ENCODE results near the gene TNNI3K. TPM values are rescaled to one million over a fixed set of nuclear protein-coding genes. Genes with fewer than 3 reads are reported as not detected.

TNNI3K gene
- total RNA-seq, 1 experiment from 2014 or later = not detected

GRCh38 chr1:74468982-74469603 lies 233.9 kb downstream of the TNNI3K start:
- DNase-seq = no peak
- no peak overlapping the region for H3K23ac ChIP-seq (ENCODE audit: insufficient read length, low read depth, low read length)
- no peak overlapping the region for H2BK12ac ChIP-seq (ENCODE audit: insufficient read length, low read depth, low read length)
- H3K27me3 Mint-ChIP-seq (ENCODE audit: low read depth) = no peaks in the 10 kb centered on the region
- no peak overlapping the region for H3K56ac ChIP-seq (ENCODE audit: insufficient read length, low read depth, low read length)
- peaks cover 0 to 18% (median 0%) of the 10 kb centered on the region in 3 experiments; a peak in 4 of 7 replicates for H3K36me3 Mint-ChIP-seq (ENCODE audit: insufficient read depth in 1 of 3, low read depth in 3 of 3)
- H3K27me3 ChIP-seq (ENCODE audit: insufficient read depth, low read length) = no peaks in the 10 kb centered on the region
- no peaks in the 10 kb centered on the region for H3K23me2 ChIP-seq (ENCODE audit: insufficient read length, low read depth, low read length, poor library complexity, severe bottlenecking)
- no peak overlapping the region for H4K91ac ChIP-seq (ENCODE audit: insufficient read length, low read depth, low read length)
- no peak overlapping the region for H2AK5ac ChIP-seq (ENCODE audit: insufficient read length, low read length)
- no peak overlapping the region for H3K27ac Mint-ChIP-seq
- no peaks in the 10 kb centered on the region for H3K79me1 ChIP-seq (ENCODE audit: insufficient read depth, low read depth, low read length, poor library complexity, severe bottlenecking)
- H3T11ph ChIP-seq (ENCODE audit: low read length) = no peak overlapping the region
- WGBS (ENCODE audit: extremely low coverage, insufficient read length, low lambda C conversion rate) = no CpG with 5 or more reads among the region's 2 CpGs
- H2AFZ ChIP-seq (ENCODE audit: low read length) = no peak overlapping the region
- no peak overlapping the region for H3K9ac ChIP-seq (ENCODE audit: extremely low read depth, insufficient read length, low read length)
- H3K4me2 ChIP-seq (ENCODE audit: insufficient read depth, insufficient read length, low read length) = no peak overlapping the region
- peak; percentile 76 for TF ChIP-seq CTCF (conservative IDR thresholded peaks at IDR 0.05)
- no peaks in the 10 kb centered on the region for H3K79me2 ChIP-seq (ENCODE audit: insufficient read depth, low read length)
- no peaks in the 10 kb centered on the region for H3K9me3 ChIP-seq (ENCODE audit: control insufficient read depth, low read depth, low read length)
- no peak overlapping the region for H4K8ac ChIP-seq (replicated peaks; ENCODE audit: insufficient read length, low read depth, low read length)
- H3K18ac ChIP-seq (ENCODE audit: insufficient read length, low read depth, low read length) = no peak overlapping the region
- no peaks in the 10 kb centered on the region for H4K20me1 ChIP-seq (ENCODE audit: control insufficient read depth, insufficient read depth, insufficient read length)
- H2BK5ac ChIP-seq (ENCODE audit: insufficient read length, low read length) = no peak overlapping the region
- H3K27ac ChIP-seq (ENCODE audit: insufficient read length, low read depth, low read length) = no peak overlapping the region
- no peak overlapping the region for H2BK15ac ChIP-seq (ENCODE audit: low read depth, low read length)
- no peak overlapping the region for H3K4ac ChIP-seq (ENCODE audit: low read depth, low read length)
- peaks cover 18 to 20% of the 10 kb centered on the region in 2 experiments for H3K4me1 Mint-ChIP-seq
- peaks cover 5 to 7% of the 10 kb centered on the region in 2 experiments; a peak in 2 of 5 replicates for H3K9me3 Mint-ChIP-seq
- H2BK20ac ChIP-seq (ENCODE audit: low read depth, low read length, poor library complexity, severe bottlenecking) = no peak overlapping the region
- no peak overlapping the region for H4K5ac ChIP-seq (ENCODE audit: insufficient read length, low read depth, low read length)
- no peak overlapping the region for H3K4me3 Mint-ChIP-seq
- no peak overlapping the region for H2BK120ac ChIP-seq (ENCODE audit: low read depth, low read length, poor library complexity, severe bottlenecking)
- H3K14ac ChIP-seq (ENCODE audit: insufficient read depth, low read length) = no peak overlapping the region
- H3K4me1 ChIP-seq (ENCODE audit: insufficient read depth, low read length) = peaks cover 8% of the 10 kb centered on the region; the same call in 1 of the 2 replicates
